ENCODE measurements around the gene PTPRC.

Gene PTPRC

GRCh38 chr1:198701766-198702539 is 63.1 kb downstream of the PTPRC start:
- no peak for DNase-seq (ENCODE audit: low spot score)

- DNase-seq (ENCODE audit: low spot score): no peak
Measured at GRCh38 chr1:198708761-198709525, 70.1 kb downstream of the PTPRC start.

- no peak for DNase-seq (ENCODE audit: low spot score)
Measured at GRCh38 chr1:198711837-198712236, 73.0 kb downstream of the PTPRC start.

- no peak for DNase-seq (ENCODE audit: low spot score)
Measured at GRCh38 chr1:198713081-198713480, 74.2 kb downstream of the PTPRC start.

- no peak for DNase-seq (ENCODE audit: low spot score)
Measured at GRCh38 chr1:198714271-198714670, 75.4 kb downstream of the PTPRC start.

GRCh38 chr1:198716051-198716450 is 77.2 kb downstream of the PTPRC start:
- DNase-seq (ENCODE audit: low spot score): no peak

- DNase-seq (ENCODE audit: low spot score): no peak
Measured at GRCh38 chr1:198717510-198717909, 78.7 kb downstream of the PTPRC start.

GRCh38 chr1:198723127-198723526 is 84.3 kb downstream of the PTPRC start:
- no peak for DNase-seq (ENCODE audit: low spot score)

GRCh38 chr1:198725090-198725489 is 86.2 kb downstream of the PTPRC start:
- DNase-seq (ENCODE audit: low spot score): no peak

GRCh38 chr1:198726455-198726854 is 87.6 kb downstream of the PTPRC start:
- no peak for DNase-seq (ENCODE audit: low spot score)

- no peak for DNase-seq (ENCODE audit: low spot score)
Measured at GRCh38 chr1:198729195-198729863, 90.5 kb downstream of the PTPRC start.

GRCh38 chr1:198730952-198731351 is 92.1 kb downstream of the PTPRC start:
- no peak for DNase-seq (ENCODE audit: low spot score)

- no peak for DNase-seq (ENCODE audit: low spot score)
Measured at GRCh38 chr1:198734323-198735008, 95.6 kb downstream of the PTPRC start.

GRCh38 chr1:198741744-198742143 is 102.9 kb downstream of the PTPRC start:
- DNase-seq (ENCODE audit: low spot score): no peak

- DNase-seq (ENCODE audit: low spot score): no peak
Measured at GRCh38 chr1:198747127-198747526, 108.3 kb downstream of the PTPRC start.

- no peak for DNase-seq (ENCODE audit: low spot score)
Measured at GRCh38 chr1:198749279-198749678, 110.4 kb downstream of the PTPRC start.

- no peak for DNase-seq (ENCODE audit: low spot score)
Measured at GRCh38 chr1:198750081-198750480, 111.2 kb downstream of the PTPRC start.

GRCh38 chr1:198751741-198752140 is 112.9 kb downstream of the PTPRC start:
- DNase-seq (ENCODE audit: low spot score): no peak

GRCh38 chr1:198754670-198755069 is 115.8 kb downstream of the PTPRC start:
- no peak for DNase-seq (ENCODE audit: low spot score)

GRCh38 chr1:198755715-198756114 is 116.9 kb downstream of the PTPRC start:
- DNase-seq (ENCODE audit: low spot score): no peak

GRCh38 chr1:198756470-198756869 is 117.6 kb downstream of the PTPRC start:
- DNase-seq (ENCODE audit: low spot score): no peak

Data from Ammon's horn (tissue), 1 donor.